ENCODE results near the gene RASL11B. TPM values are rescaled to one million over a fixed set of nuclear protein-coding genes. Genes with fewer than 3 reads are reported as not detected.

Gene RASL11B
- total and polyA plus RNA-seq, 8 donors, result 0.52 to 26.4 (median 20.2) TPM

GRCh38 chr4:52892880-52893279 is 30.8 kb downstream of the RASL11B start:
- TF ChIP-seq CTCF (IDR thresholded peaks at IDR 0.05), result no peak
- Histone ChIP-seq H3K36me3 (no peaks in the 10 kb centered on the region), H3K4me3 (no peak overlapping the region), H3K4me1 (no peaks in the 10 kb centered on the region), H3K27me3 (no peaks in the 10 kb centered on the region), H3K27ac (no peak overlapping the region), H3K9me3 (no peaks in the 10 kb centered on the region)
- DNase-seq, result no peak
- no peak for ATAC-seq
- intact Hi-C loops (cut with DNase I), result no loop called here

- H3K27ac ChIP-seq, result no peak overlapping the region
- no peaks in the 10 kb centered on the region for H3K4me1 ChIP-seq
- H3K9me3 ChIP-seq, result no peaks in the 10 kb centered on the region
- no peak for ATAC-seq
- intact Hi-C loops (cut with DNase I), result no loop called here
- no peaks in the 10 kb centered on the region for H3K36me3 ChIP-seq
- no peak overlapping the region for H3K4me3 ChIP-seq
- TF ChIP-seq CTCF (IDR thresholded peaks at IDR 0.05), result no peak
- H3K27me3 ChIP-seq, result no peaks in the 10 kb centered on the region
- no peak for DNase-seq
Observed at GRCh38 chr4:52894443-52894842, 32.3 kb downstream of the RASL11B start.

GRCh38 chr4:52903273-52903672 is 41.2 kb downstream of the RASL11B start:
- DNase-seq (no peak), ATAC-seq (no peak)
- Histone ChIP-seq H3K4me1 (no peaks in the 10 kb centered on the region), H3K36me3 (peaks cover 0 to 18% of the 10 kb centered on the region in 2 donors), H3K9me3 (peaks cover 0 to 5% of the 10 kb centered on the region in 2 donors), H3K27ac (no peak overlapping the region), H3K27me3 (no peaks in the 10 kb centered on the region), H3K4me3 (no peak overlapping the region)
- intact Hi-C loops (cut with DNase I), result no loop called here
- TF ChIP-seq CTCF (IDR thresholded peaks at IDR 0.05), result no peak

GRCh38 chr4:52904421-52904820 is 42.3 kb downstream of the RASL11B start:
- Histone ChIP-seq H3K27ac (no peak overlapping the region), H3K27me3 (no peaks in the 10 kb centered on the region), H3K4me1 (no peaks in the 10 kb centered on the region), H3K9me3 (peaks cover 0 to 5% of the 10 kb centered on the region in 2 donors), H3K4me3 (no peak overlapping the region), H3K36me3 (peaks cover 0 to 18% of the 10 kb centered on the region in 2 donors)
- intact Hi-C loops (cut with DNase I), result no loop called here
- no peak for TF ChIP-seq CTCF (IDR thresholded peaks at IDR 0.05)
- DNase-seq (no peak), ATAC-seq (no peak)

- H3K36me3 ChIP-seq, result peaks cover 0 to 12% of the 10 kb centered on the region in 2 donors
- no peak overlapping the region for H3K27ac ChIP-seq
- H3K4me1 ChIP-seq, result no peaks in the 10 kb centered on the region
- intact Hi-C loops (cut with DNase I), result no loop called here
- no peak overlapping the region for H3K4me3 ChIP-seq
- H3K27me3 ChIP-seq, result no peaks in the 10 kb centered on the region
- DNase-seq (no peak), ATAC-seq (no peak)
- H3K9me3 ChIP-seq, result no peaks in the 10 kb centered on the region
- TF ChIP-seq CTCF (IDR thresholded peaks at IDR 0.05), result no peak
Observed at GRCh38 chr4:52907510-52907909, 45.4 kb downstream of the RASL11B start.

All from left lung (tissue), 10 donors.